GM11168 (cell line): Measurements from ENCODE around the gene DTD2.
"Not testable (repeated sequence)": the region's sequence is repeated elsewhere in the genome, so short reads cannot be mapped to it uniquely, and the experiment has no call there.

Experiments used
- in situ Hi-C: fragments of 300-500 bp; cut with MboI; formaldehyde crosslinking; loops from one replicate; pipeline ENCODE4 v1.12.0; 2022; ENCODE audit warnings: low sequenced_read_pairs; ENCODE audit not compliant: unreplicated experiment

Gene DTD2

GRCh38 chr14:31456841-31457664 is at the start of gene DTD2:
Gene DTD2, minus strand, starts transcription at chr14:31457506. Its CDS starts 113 bp downstream, at chr14:31457393.
- in situ Hi-C loops: no loop called here

- in situ Hi-C loops: loop anchor here (25.0 kb wide), 3 partner anchors 557 to 957 kb away; no protein-coding TSS in a partner anchor
Measured at GRCh38 chr14:31505411-31505810, 48.1 kb upstream of the DTD2 start.

- in situ Hi-C loops: loop anchor here (25.0 kb wide), 3 partner anchors 560 to 960 kb away; no protein-coding TSS in a partner anchor
Measured at GRCh38 chr14:31501870-31502269, 44.6 kb upstream of the DTD2 start.

- in situ Hi-C loops: no loop called here
Measured at GRCh38 chr14:31492759-31493498, 35.6 kb upstream of the DTD2 start.

GRCh38 chr14:31489691-31490090 is 32.4 kb upstream of the DTD2 start:
- in situ Hi-C loops: no loop called here

- in situ Hi-C loops: no loop called here
Measured at GRCh38 chr14:31487886-31488285, 30.6 kb upstream of the DTD2 start, which contains the start of gene GPR33. Gene GPR33, minus strand, starts transcription at chr14:31488039. Its CDS starts 4,074 bp downstream, at chr14:31483965.

- in situ Hi-C loops: no loop called here
Measured at GRCh38 chr14:31486764-31487163, 29.5 kb upstream of the DTD2 start.

- in situ Hi-C loops: no loop called here
Measured at GRCh38 chr14:31484754-31485153, 27.4 kb upstream of the DTD2 start.

- in situ Hi-C loops: no loop called here
Measured at GRCh38 chr14:31480156-31480555, 22.9 kb upstream of the DTD2 start.

GRCh38 chr14:31479027-31479426 is 21.7 kb upstream of the DTD2 start:
- in situ Hi-C loops: no loop called here

- in situ Hi-C loops: no loop called here
Measured at GRCh38 chr14:31477248-31477647, 19.9 kb upstream of the DTD2 start.

GRCh38 chr14:31476131-31476866 is 19.0 kb upstream of the DTD2 start:
- in situ Hi-C loops: no loop called here

- in situ Hi-C loops: no loop called here
Measured at GRCh38 chr14:31466554-31466953, 9.2 kb upstream of the DTD2 start.

GRCh38 chr14:31465111-31465510 is 7.8 kb upstream of the DTD2 start:
- in situ Hi-C loops: no loop called here

- in situ Hi-C loops: not testable (repeated sequence)
Measured at GRCh38 chr14:31462450-31462849, 5.1 kb upstream of the DTD2 start.

GRCh38 chr14:31461545-31461944 is 4.2 kb upstream of the DTD2 start:
- in situ Hi-C loops: no loop called here

GRCh38 chr14:31457665-31458659 is 656 bp upstream of the DTD2 start:
- in situ Hi-C loops: no loop called here

- in situ Hi-C loops: no loop called here
Measured at GRCh38 chr14:31449971-31450610, 7.2 kb downstream of the DTD2 start.

- in situ Hi-C loops: no loop called here
Measured at GRCh38 chr14:31449136-31449535, 8.2 kb downstream of the DTD2 start.
